Breast epithelium (tissue), 4 donors: ENCODE measurements around the gene CNTNAP5. TPM values are rescaled to one million over a fixed set of nuclear protein-coding genes. Genes with fewer than 3 reads are reported as not detected.

Experiments used
- DNase-seq, 2 donors: peaks; one replicate each; pipeline ENCODE4 v3.0.0-alpha.2; 2019; ENCODE audit warnings: low spot score in 2 of 2
- H3K27ac ChIP-seq, 2 donors: fragments of 200-600 bp; sonication (generic) in 1 of 2; one replicate each; pipeline ENCODE4 v1.5.1; 2016 to 2019; ENCODE audit warnings: mild to moderate bottlenecking in 1 of 2
- H3K27me3 ChIP-seq, 2 donors: fragments of 200-600 bp; sonication (generic) in 1 of 2; one replicate each; pipeline versions ENCODE4 v1.5.1 to v1.6.0; 2017 to 2019; ENCODE audit warnings: control low read depth in 1 of 2, mild to moderate bottlenecking in 1 of 2
- H3K36me3 ChIP-seq: fragments of 200-600 bp; one replicate; pipeline ENCODE4 v1.5.1; 2019
- H3K4me1 ChIP-seq, 2 donors: fragments of 200-600 bp; sonication (generic); one replicate each; pipeline ENCODE4 v1.5.1; 2016 to 2019; ENCODE audit warnings: control low read depth in 1 of 2
- H3K4me3 ChIP-seq, 3 donors: fragments of 200-600 bp; sonication (generic); 1 replicate in 2 of 3; 2 replicates in 1 of 3; pipeline ENCODE4 v1.5.1; 2016 to 2019; ENCODE audit warnings: mild to moderate bottlenecking in 3 of 3, moderate library complexity in 2 of 3
- H3K9me3 ChIP-seq, 2 donors: fragments of 200-600 bp; sonication (generic) in 1 of 2; one replicate each; pipeline ENCODE4 v1.5.1; 2016 to 2019; ENCODE audit warnings: control low read depth in 1 of 2
- POLR2A ChIP-seq: fragments of 450-650 bp; IDR thresholded peaks from one replicate; pipeline ENCODE4 v1.6.1; 2016; ENCODE audit warnings: antibody characterized with exemption, mild to moderate bottlenecking, moderate library complexity
- POLR2AphosphoS5 ChIP-seq, 3 donors: sonication (generic); formaldehyde crosslinking; IDR thresholded peaks; one replicate each; pipeline ENCODE4 v1.6.1; 2017; ENCODE audit warnings: antibody characterized with exemption in 3 of 3
- intact Hi-C: fragments of 100-400 bp; cut with DNase I; formaldehyde crosslinking; loops from one replicate; pipeline ENCODE4 v1.15.1; 2023; ENCODE audit warnings: low total_unique reads
- total RNA-seq, 3 donors: library from RNA; depleted of rRNA; stranded (reverse); fragments of >200 nt; gene quantifications; one replicate each; pipeline ENCODE4 v1.1.0, GENCODE V29; 2016
- TF ChIP-seq, protein P1 (sequence below), 3 donors: fragments of 450-650 bp; IDR thresholded peaks; one replicate each; pipeline ENCODE4 v1.5.1; 2016 to 2017; ENCODE audit warnings: antibody characterized with exemption in 3 of 3, mild to moderate bottlenecking in 3 of 3, moderate library complexity in 3 of 3

CNTNAP5 gene
- total RNA-seq, 3 donors from 2014 or later: 0.66 TPM; not detected in 2

- TF ChIP-seq POLR2AphosphoS5 (IDR thresholded peaks at IDR 0.05) (no peak), POLR2A (no peak)
- TF ChIP-seq, protein P1, sequence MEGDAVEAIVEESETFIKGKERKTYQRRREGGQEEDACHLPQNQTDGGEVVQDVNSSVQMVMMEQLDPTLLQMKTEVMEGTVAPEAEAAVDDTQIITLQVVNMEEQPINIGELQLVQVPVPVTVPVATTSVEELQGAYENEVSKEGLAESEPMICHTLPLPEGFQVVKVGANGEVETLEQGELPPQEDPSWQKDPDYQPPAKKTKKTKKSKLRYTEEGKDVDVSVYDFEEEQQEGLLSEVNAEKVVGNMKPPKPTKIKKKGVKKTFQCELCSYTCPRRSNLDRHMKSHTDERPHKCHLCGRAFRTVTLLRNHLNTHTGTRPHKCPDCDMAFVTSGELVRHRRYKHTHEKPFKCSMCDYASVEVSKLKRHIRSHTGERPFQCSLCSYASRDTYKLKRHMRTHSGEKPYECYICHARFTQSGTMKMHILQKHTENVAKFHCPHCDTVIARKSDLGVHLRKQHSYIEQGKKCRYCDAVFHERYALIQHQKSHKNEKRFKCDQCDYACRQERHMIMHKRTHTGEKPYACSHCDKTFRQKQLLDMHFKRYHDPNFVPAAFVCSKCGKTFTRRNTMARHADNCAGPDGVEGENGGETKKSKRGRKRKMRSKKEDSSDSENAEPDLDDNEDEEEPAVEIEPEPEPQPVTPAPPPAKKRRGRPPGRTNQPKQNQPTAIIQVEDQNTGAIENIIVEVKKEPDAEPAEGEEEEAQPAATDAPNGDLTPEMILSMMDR (IDR thresholded peaks at IDR 0.05): no peak
- intact Hi-C loops: no loop called here
- DNase-seq: no peak
- Histone ChIP-seq H3K9me3 (no peaks in the 10 kb centered on the region), H3K4me3 (no peak overlapping the region), H3K36me3 (no peaks in the 10 kb centered on the region), H3K27me3 (no peaks in the 10 kb centered on the region), H3K27ac (no peak overlapping the region), H3K4me1 (no peaks in the 10 kb centered on the region)
Measured at GRCh38 chr2:124560592-124561112, 535.6 kb downstream of the CNTNAP5 start.

DNA sequence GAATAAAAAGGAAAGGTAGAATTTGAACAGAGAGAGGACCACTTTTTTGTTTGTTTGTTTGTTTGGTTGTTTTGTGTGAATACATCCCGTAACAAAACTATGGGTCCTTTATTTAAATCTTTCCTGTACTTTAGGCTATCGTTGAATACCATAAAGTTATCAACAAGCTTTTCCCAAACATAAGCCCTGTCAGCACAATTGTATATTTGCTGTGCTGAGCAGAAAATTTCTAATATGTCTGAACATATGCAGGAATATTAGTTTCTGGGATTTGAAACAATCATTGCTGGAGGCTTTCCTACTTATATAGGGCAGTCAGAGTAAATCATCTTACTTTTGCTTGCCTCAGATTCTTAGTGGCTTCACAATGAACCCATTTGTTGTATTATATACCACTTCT, 536.4 kb downstream of the CNTNAP5 start:
- TF ChIP-seq POLR2A: no peak
- TF ChIP-seq POLR2AphosphoS5 (IDR thresholded peaks at IDR 0.05): no peak
- TF ChIP-seq, protein P1 (IDR thresholded peaks at IDR 0.05): no peak

DNA sequence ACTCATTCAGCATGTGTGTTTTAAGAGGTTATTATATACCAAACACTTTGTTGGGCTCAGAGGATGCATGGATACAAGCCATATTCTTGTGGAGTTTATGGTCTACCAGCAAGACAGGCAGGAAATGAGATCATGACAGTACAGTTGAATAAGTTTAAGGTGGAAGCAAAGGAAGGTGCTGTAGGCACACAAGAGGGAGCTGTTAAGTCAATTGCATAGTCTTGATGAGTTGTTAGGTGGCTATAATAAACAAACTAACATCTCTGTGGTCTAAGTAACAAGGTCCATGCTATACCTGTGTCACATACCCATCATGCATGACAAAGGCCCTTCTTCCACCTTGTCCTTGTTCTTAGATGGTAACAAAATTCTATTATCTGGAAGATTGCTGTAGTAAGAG, 538.3 kb downstream of the CNTNAP5 start:
- Histone ChIP-seq H3K36me3 (no peaks in the 10 kb centered on the region), H3K4me3 (no peak overlapping the region), H3K27ac (no peak overlapping the region), H3K9me3 (no peaks in the 10 kb centered on the region), H3K27me3 (no peaks in the 10 kb centered on the region), H3K4me1 (no peaks in the 10 kb centered on the region)
- intact Hi-C loops: no loop called here
- TF ChIP-seq, protein P1 (IDR thresholded peaks at IDR 0.05): no peak
- TF ChIP-seq POLR2A (no peak), POLR2AphosphoS5 (IDR thresholded peaks at IDR 0.05) (no peak)
- DNase-seq: no peak

More for the DNA sequence above, 536.4 kb downstream of the CNTNAP5 start:
- Histone ChIP-seq H3K4me3 (no peak overlapping the region), H3K27me3 (no peaks in the 10 kb centered on the region), H3K4me1 (no peaks in the 10 kb centered on the region), H3K36me3 (no peaks in the 10 kb centered on the region), H3K9me3 (no peaks in the 10 kb centered on the region), H3K27ac (no peak overlapping the region)
- intact Hi-C loops: no loop called here
- DNase-seq: no peak

GRCh38 chr2:124566518-124566970, 541.5 kb downstream of the CNTNAP5 start:
- H3K4me1 ChIP-seq: no peaks in the 10 kb centered on the region
- TF ChIP-seq, protein P1 (IDR thresholded peaks at IDR 0.05): no peak
- no peak for TF ChIP-seq POLR2A
- TF ChIP-seq POLR2AphosphoS5 (IDR thresholded peaks at IDR 0.05): no peak
- intact Hi-C loops: no loop called here
- no peak overlapping the region for H3K27ac ChIP-seq
- no peak overlapping the region for H3K4me3 ChIP-seq
- H3K36me3 ChIP-seq: no peaks in the 10 kb centered on the region
- no peaks in the 10 kb centered on the region for H3K9me3 ChIP-seq
- DNase-seq: no peak
- no peaks in the 10 kb centered on the region for H3K27me3 ChIP-seq

DNA sequence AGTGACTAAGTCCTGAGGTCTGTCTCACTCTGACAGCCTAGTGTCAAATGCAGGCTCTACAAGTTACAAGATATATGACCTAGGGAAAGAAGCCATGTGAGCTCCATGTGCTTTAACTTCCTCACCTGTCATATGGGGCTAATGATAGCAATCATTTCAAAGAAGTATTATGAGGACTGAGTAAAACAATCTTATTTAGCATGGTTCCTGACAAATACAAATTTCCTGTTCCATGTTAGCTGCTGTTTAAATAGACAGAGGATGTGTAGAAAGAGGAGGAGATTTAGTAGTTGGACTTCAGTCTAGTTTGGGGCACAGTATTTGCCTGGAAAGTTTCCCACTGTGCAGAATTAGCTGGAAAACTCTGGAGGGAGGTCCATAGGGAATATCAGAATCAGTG, 545.8 kb downstream of the CNTNAP5 start:
- DNase-seq: no peak
- intact Hi-C loops: no loop called here
- no peaks in the 10 kb centered on the region for H3K36me3 ChIP-seq
- no peaks in the 10 kb centered on the region for H3K4me1 ChIP-seq
- no peaks in the 10 kb centered on the region for H3K27me3 ChIP-seq
- no peak overlapping the region for H3K4me3 ChIP-seq
- H3K9me3 ChIP-seq: no peaks in the 10 kb centered on the region
- H3K27ac ChIP-seq: no peak overlapping the region
- TF ChIP-seq, protein P1 (IDR thresholded peaks at IDR 0.05): no peak
- TF ChIP-seq POLR2A (no peak), POLR2AphosphoS5 (IDR thresholded peaks at IDR 0.05) (no peak)
